HG03066 (cell line): Measurements from ENCODE around the gene RARRES1.

Source experiments
- ATAC-seq: cut with Tn5 transposase; IDR thresholded peaks from one replicate; pipeline ENCODE4 v1.9.1; 2021; ENCODE audit warnings: low read depth; ENCODE audit not compliant: unreplicated experiment

The RARRES1 gene

GRCh38 chr3:158766364-158766763 is 34.1 kb upstream of the RARRES1 start:
- ATAC-seq = no peak

- ATAC-seq = no peak
Measured at GRCh38 chr3:158765518-158766205, 33.4 kb upstream of the RARRES1 start.

DNA sequence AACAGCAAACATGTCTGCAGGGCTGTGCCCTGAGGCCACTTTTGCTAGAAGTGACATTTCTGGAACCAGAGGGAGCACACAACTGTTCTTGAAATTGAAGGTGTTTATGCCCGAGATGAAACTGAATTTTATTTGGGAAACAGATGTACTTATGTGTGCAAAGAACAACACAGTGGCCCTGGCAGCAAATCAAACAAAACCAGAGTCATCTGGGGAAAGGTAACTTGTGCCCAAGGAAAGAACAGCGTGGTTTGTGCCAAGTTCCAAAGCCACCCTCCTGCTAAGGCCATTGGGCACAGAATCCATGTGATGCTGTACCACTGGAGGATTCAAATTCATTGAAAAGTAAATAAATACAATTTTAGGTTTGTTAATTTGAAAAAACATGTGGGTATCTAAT is 31.2 kb upstream of the RARRES1 start:
- ATAC-seq = no peak

GRCh38 chr3:158762701-158763100 is 30.4 kb upstream of the RARRES1 start:
- no peak for ATAC-seq

DNA sequence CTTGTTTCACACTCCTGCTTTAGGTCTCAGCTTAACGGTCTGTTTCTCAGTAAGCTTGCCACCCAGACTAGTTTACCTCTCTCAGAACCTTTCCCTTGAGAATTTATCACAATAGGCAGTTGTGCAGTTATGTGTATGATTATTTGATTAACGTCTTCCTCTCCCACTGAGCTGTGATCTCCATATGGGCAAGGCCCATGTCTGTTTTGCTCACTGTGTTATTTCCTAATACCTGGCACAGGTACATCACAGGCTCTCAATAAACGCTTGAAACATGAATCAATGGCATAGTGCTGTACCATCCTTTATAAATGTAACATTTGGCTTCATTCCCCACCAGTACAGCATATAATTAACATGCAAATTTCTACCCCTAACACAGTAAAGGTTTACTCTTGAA is 29.1 kb upstream of the RARRES1 start:
- ATAC-seq = no peak

- ATAC-seq = no peak
Measured at GRCh38 chr3:158755421-158755820, 23.2 kb upstream of the RARRES1 start.

GRCh38 chr3:158753854-158754253 is 21.6 kb upstream of the RARRES1 start:
- ATAC-seq = no peak

DNA sequence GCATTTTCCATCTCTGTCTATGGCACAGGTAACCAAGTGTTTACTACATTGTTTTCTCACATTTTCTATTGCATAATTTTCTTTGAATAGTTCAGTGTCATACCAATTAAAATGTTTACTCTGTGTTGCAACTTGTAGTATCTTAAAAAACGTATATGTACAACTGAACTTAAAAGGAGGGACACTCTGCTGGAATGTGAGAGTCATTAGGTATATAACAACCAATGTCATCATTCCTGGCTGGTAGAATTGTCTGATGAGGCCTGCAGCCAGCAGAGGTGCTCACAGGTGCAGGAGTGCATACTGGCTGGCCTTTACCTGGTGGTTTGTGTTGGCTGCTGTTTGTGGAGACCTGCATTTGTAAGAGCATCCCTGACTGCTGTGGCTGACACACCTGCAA is 19.1 kb upstream of the RARRES1 start:
- ATAC-seq = no peak

- ATAC-seq = no peak
Measured at GRCh38 chr3:158750016-158750415, 17.8 kb upstream of the RARRES1 start.

- ATAC-seq = no peak
Measured at GRCh38 chr3:158749526-158749925, 17.3 kb upstream of the RARRES1 start.

- no peak for ATAC-seq
Measured at GRCh38 chr3:158748237-158748828, 16.1 kb upstream of the RARRES1 start.

DNA sequence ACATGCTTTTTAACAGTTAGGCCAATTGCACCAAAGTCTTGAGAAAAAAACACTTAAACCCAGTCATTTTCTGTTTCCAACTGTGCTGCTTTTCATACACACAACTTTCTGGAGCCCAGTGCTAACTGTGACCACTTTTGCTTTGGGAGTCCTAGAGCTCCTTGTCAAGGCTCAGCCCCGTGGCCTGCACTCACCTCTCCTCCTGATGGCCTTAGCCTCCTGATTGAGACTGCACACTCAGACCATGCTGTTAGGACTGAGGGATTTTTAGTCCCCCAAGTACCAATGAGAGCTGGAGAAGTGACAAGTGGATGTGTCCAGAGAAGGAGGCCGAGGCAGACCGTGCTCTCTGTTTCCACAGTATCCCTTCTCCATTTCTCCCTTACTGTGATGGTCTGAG is 15.2 kb upstream of the RARRES1 start:
- ATAC-seq = peak; percentile 25

GRCh38 chr3:158745551-158745950 is 13.3 kb upstream of the RARRES1 start:
- ATAC-seq = no peak

GRCh38 chr3:158744567-158745288 is 12.5 kb upstream of the RARRES1 start:
- ATAC-seq = no peak

DNA sequence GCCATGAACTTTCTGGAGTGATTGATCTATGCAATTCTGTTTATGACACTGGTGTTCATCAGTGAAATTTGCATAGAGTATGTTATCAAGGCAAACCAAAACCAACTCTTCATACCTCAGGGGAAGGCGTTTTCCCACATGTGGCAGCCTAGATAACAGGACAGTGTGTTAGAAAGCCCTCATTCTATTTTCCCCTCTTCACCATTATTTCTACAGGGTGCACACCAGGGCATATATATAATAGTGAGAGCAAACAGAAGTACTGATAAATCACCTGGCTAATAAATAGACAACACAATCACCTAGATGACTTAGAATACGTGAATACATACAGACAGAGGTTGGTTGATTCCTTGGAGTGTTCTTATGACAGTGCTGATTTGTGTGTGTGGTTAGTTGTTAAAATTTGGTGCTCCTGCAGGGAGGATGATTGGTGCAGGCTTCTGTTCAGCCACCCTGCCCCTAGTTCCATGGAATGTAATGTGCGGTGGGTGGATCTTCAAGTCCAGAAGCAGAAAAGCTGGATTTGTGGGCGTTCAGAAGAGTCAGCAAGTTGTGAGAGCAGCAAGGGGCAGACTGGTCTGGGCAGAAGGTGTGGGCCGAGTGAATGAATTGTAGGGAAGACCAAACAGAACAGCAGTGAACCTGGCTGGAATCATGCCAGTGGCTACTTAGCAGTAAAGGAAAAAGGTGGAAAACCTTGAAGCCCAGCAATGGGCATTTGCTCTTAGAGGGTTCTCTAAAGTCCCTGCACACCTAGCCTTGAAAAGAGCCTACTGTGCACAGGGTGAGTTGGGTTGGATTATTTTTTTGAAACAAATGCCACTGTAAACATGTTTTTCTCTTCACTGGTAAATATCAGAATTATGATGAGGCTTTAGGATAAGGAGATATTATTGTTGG is 11.7 kb upstream of the RARRES1 start:
- ATAC-seq = no peak

- ATAC-seq = no peak
Measured at GRCh38 chr3:158742871-158743663, 10.8 kb upstream of the RARRES1 start.

GRCh38 chr3:158739661-158740060 is 7.4 kb upstream of the RARRES1 start:
- no peak for ATAC-seq

DNA sequence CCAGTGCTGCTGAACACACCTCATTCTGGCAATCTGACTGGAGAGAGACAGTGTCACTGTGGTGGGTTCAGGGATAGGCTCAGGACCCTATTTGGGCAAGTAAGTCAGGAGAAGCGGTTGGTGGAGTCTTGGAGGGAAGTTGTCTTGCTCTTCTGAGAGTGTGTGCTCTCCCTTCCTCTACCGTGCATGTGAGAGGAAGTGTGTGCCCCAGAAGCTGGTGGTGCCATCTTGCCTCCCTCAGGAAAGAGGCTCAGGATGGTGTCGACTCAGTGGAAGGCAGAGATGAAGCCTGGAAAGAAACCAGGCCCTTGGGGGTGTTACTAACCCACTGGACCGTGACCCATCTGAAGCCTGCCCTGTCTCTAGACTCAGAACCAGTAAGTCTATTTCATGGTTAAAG is 6.8 kb upstream of the RARRES1 start:
- no peak for ATAC-seq

DNA sequence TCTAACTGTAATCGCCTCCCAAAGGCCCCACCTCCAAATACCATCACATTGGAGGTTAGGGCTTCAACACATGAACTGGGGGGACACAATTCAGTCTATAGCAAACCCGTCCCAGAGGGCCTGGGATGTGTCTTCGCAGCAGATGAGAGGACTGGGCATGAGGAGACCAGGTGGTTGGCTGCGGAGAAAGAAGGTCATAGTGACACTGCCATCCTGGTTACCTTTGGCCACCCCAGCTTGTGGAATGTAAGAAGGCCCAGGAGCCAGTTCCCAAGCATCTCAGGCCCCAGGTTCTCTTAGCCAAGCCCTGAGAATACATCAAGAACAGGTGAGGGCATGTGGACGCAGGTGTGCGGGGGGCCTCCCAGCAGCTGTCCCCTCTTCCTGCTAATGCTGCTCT is 6.4 kb upstream of the RARRES1 start:
- no peak for ATAC-seq

DNA sequence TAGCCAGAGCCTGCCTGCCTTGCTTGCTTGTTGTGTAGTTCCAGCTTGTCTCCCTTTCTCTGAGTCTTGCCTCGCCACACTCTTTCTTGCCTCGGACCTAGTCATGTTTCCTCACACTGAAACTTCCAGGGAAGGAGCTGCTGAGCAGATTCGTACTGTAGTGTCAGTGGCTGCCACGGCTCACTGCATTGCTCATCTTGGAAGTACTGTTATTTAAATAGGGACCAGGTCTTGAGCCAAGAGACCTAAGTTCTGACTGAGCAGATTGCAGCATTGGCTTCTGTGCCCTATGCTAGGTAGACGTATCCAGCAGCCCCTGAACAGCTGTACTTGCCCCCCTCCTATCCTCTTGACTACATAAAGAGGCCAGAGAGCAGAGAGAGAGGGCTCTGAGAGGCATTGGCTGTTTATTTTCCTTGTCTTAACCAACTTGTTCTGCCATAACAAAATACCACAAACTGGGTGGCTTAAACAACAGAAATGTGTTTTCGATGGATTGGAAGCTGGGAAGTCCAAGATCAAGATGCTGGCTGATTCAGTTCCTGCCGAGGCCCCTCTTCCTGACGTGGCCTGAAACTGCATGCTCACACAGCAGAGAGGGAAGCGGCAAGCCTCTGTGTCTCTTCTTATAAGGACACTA is 5.8 kb upstream of the RARRES1 start:
- ATAC-seq = no peak
